Tibial nerve (tissue), 4 donors: ENCODE results near the gene PDYN.

Experiments used
- EP300 ChIP-seq, 2 donors: sonication (generic); formaldehyde crosslinking; IDR thresholded peaks; one replicate each; pipeline ENCODE4 v1.6.1; 2017; ENCODE audit warnings: antibody characterized with exemption in 2 of 2, mild to moderate bottlenecking in 1 of 2
- POLR2A ChIP-seq, 2 donors: fragments of 450-650 bp; IDR thresholded peaks; one replicate each; pipeline ENCODE4 v1.6.1; 2017; ENCODE audit warnings: antibody characterized with exemption in 2 of 2, mild to moderate bottlenecking in 2 of 2, moderate library complexity in 2 of 2
- TF ChIP-seq, protein P1 (sequence below), 5 experiments: fragments of 200-600 bp in 3 of 5; fragments of 450-650 bp in 2 of 5; sonication (generic) in 3 of 5; IDR thresholded peaks; one replicate each; pipeline ENCODE4 v1.5.1; 2016 to 2019; ENCODE audit warnings: antibody characterized with exemption in 5 of 5, mild to moderate bottlenecking in 3 of 5, moderate library complexity in 2 of 5

DNA sequence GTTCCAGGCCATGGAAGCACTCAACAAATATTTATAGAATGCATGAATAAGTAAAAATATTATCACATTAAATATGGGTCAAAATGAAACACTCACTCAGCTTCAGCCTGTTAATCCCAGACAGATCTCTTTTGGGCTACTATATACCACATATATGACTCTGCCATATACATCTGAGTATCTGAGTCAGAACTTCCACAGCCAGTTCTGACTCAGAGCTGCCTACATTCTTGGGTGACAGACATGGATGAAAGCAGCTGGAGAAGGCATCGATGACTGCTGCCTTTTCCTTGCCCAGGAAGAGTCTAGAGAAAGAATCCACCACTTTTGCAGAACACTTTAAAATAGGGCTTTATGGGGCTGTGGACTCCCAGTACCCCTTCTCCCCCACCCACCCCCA is 11.5 kb upstream of the PDYN start:
- TF ChIP-seq, protein P1, sequence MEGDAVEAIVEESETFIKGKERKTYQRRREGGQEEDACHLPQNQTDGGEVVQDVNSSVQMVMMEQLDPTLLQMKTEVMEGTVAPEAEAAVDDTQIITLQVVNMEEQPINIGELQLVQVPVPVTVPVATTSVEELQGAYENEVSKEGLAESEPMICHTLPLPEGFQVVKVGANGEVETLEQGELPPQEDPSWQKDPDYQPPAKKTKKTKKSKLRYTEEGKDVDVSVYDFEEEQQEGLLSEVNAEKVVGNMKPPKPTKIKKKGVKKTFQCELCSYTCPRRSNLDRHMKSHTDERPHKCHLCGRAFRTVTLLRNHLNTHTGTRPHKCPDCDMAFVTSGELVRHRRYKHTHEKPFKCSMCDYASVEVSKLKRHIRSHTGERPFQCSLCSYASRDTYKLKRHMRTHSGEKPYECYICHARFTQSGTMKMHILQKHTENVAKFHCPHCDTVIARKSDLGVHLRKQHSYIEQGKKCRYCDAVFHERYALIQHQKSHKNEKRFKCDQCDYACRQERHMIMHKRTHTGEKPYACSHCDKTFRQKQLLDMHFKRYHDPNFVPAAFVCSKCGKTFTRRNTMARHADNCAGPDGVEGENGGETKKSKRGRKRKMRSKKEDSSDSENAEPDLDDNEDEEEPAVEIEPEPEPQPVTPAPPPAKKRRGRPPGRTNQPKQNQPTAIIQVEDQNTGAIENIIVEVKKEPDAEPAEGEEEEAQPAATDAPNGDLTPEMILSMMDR (IDR thresholded peaks at IDR 0.05) = no peak
- TF ChIP-seq POLR2A (IDR thresholded peaks at IDR 0.05) = no peak
- TF ChIP-seq EP300 (IDR thresholded peaks at IDR 0.05) = no peak
